Measurements from ENCODE around the gene OSBPL5.

The OSBPL5 gene

DNA sequence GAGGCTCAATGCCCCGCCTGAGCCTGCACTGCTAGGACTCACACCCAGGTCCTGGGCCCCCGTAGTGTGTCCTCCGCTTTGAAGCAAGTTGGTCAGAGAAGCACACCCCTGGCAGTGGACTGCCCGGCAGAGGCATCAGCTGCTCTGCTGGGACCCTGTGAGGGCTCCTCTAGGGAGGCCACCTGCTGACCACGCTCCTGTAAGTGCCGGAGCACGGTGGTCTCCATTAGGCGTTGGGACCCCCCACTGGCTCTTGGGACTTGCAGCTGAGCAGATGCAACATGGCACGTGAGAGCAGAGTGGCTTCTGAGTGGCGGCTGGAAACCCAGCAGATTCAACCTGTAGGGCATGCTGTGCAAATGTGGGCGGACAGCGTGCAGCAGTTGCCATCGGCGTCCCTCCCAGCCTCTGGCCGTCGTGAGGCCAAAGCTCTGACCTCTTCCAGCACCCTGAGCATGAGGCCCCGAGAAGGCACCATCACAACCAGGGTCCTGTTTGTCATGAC, 36.6 kb upstream of the OSBPL5 start:
- no peak overlapping the region for H2BK120ac ChIP-seq (ENCODE audit: insufficient read depth, low read length, poor library complexity)

GRCh38 chr11:3201112-3201581, 36.0 kb upstream of the OSBPL5 start:
- H4K12ac ChIP-seq (ENCODE audit: low read depth, low read length): no peak overlapping the region
- H3K18ac ChIP-seq (ENCODE audit: low read length): no peak overlapping the region
- no peak overlapping the region for H3K27ac ChIP-seq (ENCODE audit: low read depth, low read length)
- no peak overlapping the region for H2AK5ac ChIP-seq (ENCODE audit: low read length)
- H3K23ac ChIP-seq (ENCODE audit: low read length): no peak overlapping the region
- no peak for DNase-seq
- H3K9ac ChIP-seq (ENCODE audit: low read length): no peak overlapping the region
- no peaks in the 10 kb centered on the region for H3K36me3 ChIP-seq (ENCODE audit: control insufficient read depth in 1 of 2, insufficient read depth in 2 of 2, low read length in 2 of 2)
- no peaks in the 10 kb centered on the region for H3K79me1 ChIP-seq (ENCODE audit: low read length)
- no peak overlapping the region for H4K8ac ChIP-seq (ENCODE audit: low read depth, low read length)
- H2BK12ac ChIP-seq (ENCODE audit: low read length): no peak overlapping the region
- no peak overlapping the region for H3K14ac ChIP-seq (ENCODE audit: low read length)
- no peak overlapping the region for H2BK5ac ChIP-seq (ENCODE audit: low read depth, low read length, poor library complexity)
- H3K79me2 ChIP-seq (ENCODE audit: control insufficient read depth, insufficient read depth, low read length, poor library complexity): no peaks in the 10 kb centered on the region
- peaks cover 22% of the 10 kb centered on the region for H3K27me3 ChIP-seq (ENCODE audit: insufficient read depth, low read length)
- no peaks in the 10 kb centered on the region for H3K4me1 ChIP-seq (ENCODE audit: control insufficient read depth in 1 of 2, insufficient read depth in 2 of 2, low read length in 2 of 2)
- H3K9me3 ChIP-seq (ENCODE audit: insufficient read depth, low read depth, low read length): peaks cover 6% of the 10 kb centered on the region
- H3K4me2 ChIP-seq (ENCODE audit: low read length): no peak overlapping the region
- no peak overlapping the region for H3K4me3 ChIP-seq (ENCODE audit: low read depth, low read length)
- H2BK120ac ChIP-seq (ENCODE audit: insufficient read depth, low read length, poor library complexity): no peak overlapping the region
- no peak overlapping the region for H4K91ac ChIP-seq (ENCODE audit: low read depth, low read length)
- H2AFZ ChIP-seq (ENCODE audit: insufficient read depth, low read length, poor library complexity): no peak overlapping the region
- WGBS (ENCODE audit: extremely low coverage, insufficient coverage, insufficient read length): no CpG with 5 or more reads among the region's 15 CpGs
- H3K4ac ChIP-seq (ENCODE audit: low read depth, low read length): no peak overlapping the region

More for the DNA sequence above, 36.6 kb upstream of the OSBPL5 start:
- Histone ChIP-seq H3K79me2 (ENCODE audit: control insufficient read depth, insufficient read depth, low read length, poor library complexity) (no peaks in the 10 kb centered on the region), H3K18ac (ENCODE audit: low read length) (no peak overlapping the region), H3K4me2 (ENCODE audit: low read length) (no peak overlapping the region), H3K79me1 (ENCODE audit: low read length) (no peaks in the 10 kb centered on the region), H4K8ac (ENCODE audit: low read depth, low read length) (no peak overlapping the region), H3K4me1 (ENCODE audit: control insufficient read depth in 1 of 2, insufficient read depth in 2 of 2, low read length in 2 of 2) (no peaks in the 10 kb centered on the region), H3K4ac (ENCODE audit: low read depth, low read length) (no peak overlapping the region), H3K36me3 (ENCODE audit: control insufficient read depth in 1 of 2, insufficient read depth in 2 of 2, low read length in 2 of 2) (no peaks in the 10 kb centered on the region), H3K27ac (ENCODE audit: low read depth, low read length) (no peak overlapping the region), H3K4me3 (ENCODE audit: low read depth, low read length) (no peak overlapping the region), H3K9ac (ENCODE audit: low read length) (no peak overlapping the region), H2AK5ac (ENCODE audit: low read length) (no peak overlapping the region), H3K14ac (ENCODE audit: low read length) (no peak overlapping the region), H2BK12ac (ENCODE audit: low read length) (no peak overlapping the region), H4K12ac (ENCODE audit: low read depth, low read length) (no peak overlapping the region), H3K23ac (ENCODE audit: low read length) (no peak overlapping the region), H2AFZ (ENCODE audit: insufficient read depth, low read length, poor library complexity) (no peak overlapping the region), H3K9me3 (ENCODE audit: insufficient read depth, low read depth, low read length) (peaks cover 6% of the 10 kb centered on the region), H2BK5ac (ENCODE audit: low read depth, low read length, poor library complexity) (no peak overlapping the region), H4K91ac (ENCODE audit: low read depth, low read length) (no peak overlapping the region), H3K27me3 (ENCODE audit: insufficient read depth, low read length) (peaks cover 22% of the 10 kb centered on the region)
- no CpG with 5 or more reads among the region's 17 CpGs for WGBS (ENCODE audit: extremely low coverage, insufficient coverage, insufficient read length)
- no peak for DNase-seq

GRCh38 chr11:3200388-3201111, 35.4 kb upstream of the OSBPL5 start:
- no peak overlapping the region for H4K8ac ChIP-seq (ENCODE audit: low read depth, low read length)
- H3K14ac ChIP-seq (ENCODE audit: low read length): no peak overlapping the region
- H3K79me2 ChIP-seq (ENCODE audit: control insufficient read depth, insufficient read depth, low read length, poor library complexity): no peaks in the 10 kb centered on the region

DNA sequence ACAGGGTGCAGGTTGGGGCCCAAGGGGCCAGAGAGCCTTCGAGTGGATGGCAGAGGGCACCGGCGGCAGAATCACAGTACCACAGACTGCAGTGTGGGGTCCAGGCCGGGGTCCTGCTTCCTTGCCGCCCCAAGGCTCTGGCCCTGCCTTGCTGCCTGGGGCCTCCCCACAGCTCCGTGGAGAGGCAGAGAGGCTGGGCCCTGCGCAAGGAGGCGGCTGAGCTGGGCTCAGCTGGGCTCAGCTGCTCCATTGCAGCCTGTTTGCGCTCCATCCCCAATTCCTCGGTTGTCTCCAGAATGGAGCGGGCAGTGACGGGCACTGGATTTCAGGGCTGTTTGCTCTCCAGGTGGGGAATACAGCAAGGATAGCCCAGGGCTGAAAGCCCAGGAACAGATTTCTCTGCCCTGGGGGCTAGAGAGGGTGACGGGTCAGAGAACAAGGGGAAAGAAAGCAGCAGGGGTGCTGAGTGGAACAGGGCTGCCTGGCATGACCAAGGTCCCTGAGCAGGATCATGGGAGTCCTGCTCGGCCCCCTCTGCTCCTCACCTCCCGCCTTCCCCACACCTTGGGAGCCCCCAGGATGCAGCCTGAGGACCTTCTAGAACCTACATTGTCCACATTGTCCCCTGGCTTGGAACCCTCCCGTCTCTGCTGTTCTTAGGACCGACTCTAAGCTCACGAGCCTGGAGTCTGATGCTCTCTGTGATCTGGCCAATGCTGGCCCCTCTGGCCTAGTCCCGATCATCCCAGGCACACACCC, 34.6 kb upstream of the OSBPL5 start:
- WGBS (ENCODE audit: extremely low coverage, insufficient coverage, insufficient read length): no CpG with 5 or more reads among the region's 19 CpGs

More at GRCh38 chr11:3200388-3201111, 35.4 kb upstream of the OSBPL5 start:
- no peak overlapping the region for H3K18ac ChIP-seq (ENCODE audit: low read length)
- WGBS (ENCODE audit: extremely low coverage, insufficient coverage, insufficient read length): no CpG with 5 or more reads among the region's 12 CpGs
- no peak overlapping the region for H3K4ac ChIP-seq (ENCODE audit: low read depth, low read length)
- no peak overlapping the region for H4K12ac ChIP-seq (ENCODE audit: low read depth, low read length)
- no peak overlapping the region for H2BK120ac ChIP-seq (ENCODE audit: insufficient read depth, low read length, poor library complexity)
- H3K4me2 ChIP-seq (ENCODE audit: low read length): no peak overlapping the region
- H2BK5ac ChIP-seq (ENCODE audit: low read depth, low read length, poor library complexity): no peak overlapping the region
- no peak overlapping the region for H3K23ac ChIP-seq (ENCODE audit: low read length)
- no peak overlapping the region for H2AK5ac ChIP-seq (ENCODE audit: low read length)
- peaks cover 6% of the 10 kb centered on the region for H3K9me3 ChIP-seq (ENCODE audit: insufficient read depth, low read depth, low read length)
- H2AFZ ChIP-seq (ENCODE audit: insufficient read depth, low read length, poor library complexity): no peak overlapping the region
- no peak for DNase-seq
- no peaks in the 10 kb centered on the region for H3K79me1 ChIP-seq (ENCODE audit: low read length)
- H4K91ac ChIP-seq (ENCODE audit: low read depth, low read length): no peak overlapping the region
- H2BK12ac ChIP-seq (ENCODE audit: low read length): no peak overlapping the region
- H3K36me3 ChIP-seq (ENCODE audit: control insufficient read depth in 1 of 2, insufficient read depth in 2 of 2, low read length in 2 of 2): no peaks in the 10 kb centered on the region
- H3K4me1 ChIP-seq (ENCODE audit: control insufficient read depth in 1 of 2, insufficient read depth in 2 of 2, low read length in 2 of 2): no peaks in the 10 kb centered on the region
- H3K4me3 ChIP-seq (ENCODE audit: low read depth, low read length): no peak overlapping the region
- H3K27me3 ChIP-seq (ENCODE audit: insufficient read depth, low read length): peaks cover 22% of the 10 kb centered on the region
- no peak overlapping the region for H3K9ac ChIP-seq (ENCODE audit: low read length)
- no peak overlapping the region for H3K27ac ChIP-seq (ENCODE audit: low read depth, low read length)

More for the DNA sequence above, 34.6 kb upstream of the OSBPL5 start:
- H3K27ac ChIP-seq (ENCODE audit: low read depth, low read length): no peak overlapping the region
- H4K91ac ChIP-seq (ENCODE audit: low read depth, low read length): no peak overlapping the region
- H3K79me1 ChIP-seq (ENCODE audit: low read length): no peaks in the 10 kb centered on the region
- no peak overlapping the region for H3K9ac ChIP-seq (ENCODE audit: low read length)
- H3K4me3 ChIP-seq (ENCODE audit: low read depth, low read length): no peak overlapping the region
- no peaks in the 10 kb centered on the region for H3K9me3 ChIP-seq (ENCODE audit: insufficient read depth, low read depth, low read length)
- no peaks in the 10 kb centered on the region for H3K4me1 ChIP-seq (ENCODE audit: control insufficient read depth in 1 of 2, insufficient read depth in 2 of 2, low read length in 2 of 2)
- H3K4ac ChIP-seq (ENCODE audit: low read depth, low read length): no peak overlapping the region
- no peak overlapping the region for H3K14ac ChIP-seq (ENCODE audit: low read length)
- H3K36me3 ChIP-seq (ENCODE audit: control insufficient read depth in 1 of 2, insufficient read depth in 2 of 2, low read length in 2 of 2): no peaks in the 10 kb centered on the region
- H3K4me2 ChIP-seq (ENCODE audit: low read length): no peak overlapping the region
- H3K79me2 ChIP-seq (ENCODE audit: control insufficient read depth, insufficient read depth, low read length, poor library complexity): no peaks in the 10 kb centered on the region
- no peak overlapping the region for H2BK12ac ChIP-seq (ENCODE audit: low read length)
- H3K18ac ChIP-seq (ENCODE audit: low read length): no peak overlapping the region
- no peak for DNase-seq
- no peak overlapping the region for H2AFZ ChIP-seq (ENCODE audit: insufficient read depth, low read length, poor library complexity)
- no peak overlapping the region for H2BK120ac ChIP-seq (ENCODE audit: insufficient read depth, low read length, poor library complexity)
- no peak overlapping the region for H2BK5ac ChIP-seq (ENCODE audit: low read depth, low read length, poor library complexity)
- no peak overlapping the region for H4K8ac ChIP-seq (ENCODE audit: low read depth, low read length)
- peaks cover 22% of the 10 kb centered on the region for H3K27me3 ChIP-seq (ENCODE audit: insufficient read depth, low read length)
- no peak overlapping the region for H3K23ac ChIP-seq (ENCODE audit: low read length)
- H2AK5ac ChIP-seq (ENCODE audit: low read length): no peak overlapping the region
- no peak overlapping the region for H4K12ac ChIP-seq (ENCODE audit: low read depth, low read length)
